A549 (cell line): ENCODE measurements around the gene MAGI2.

Source experiments
- JUN ChIP-seq, 2 experiments: fragments of >200 bp; sonication (Bioruptor Twin); formaldehyde crosslinking; IDR thresholded peaks; 2 replicates in 1 of 2; 3 replicates in 1 of 2; pipeline ENCODE4 v1.6.1; 2016 to 2017
- KDM1A ChIP-seq: fragments of 200-600 bp; sonication (generic); IDR thresholded peaks from 2 replicates; pipeline ENCODE4 v1.6.1; 2016; ENCODE audit warnings: low read depth, mild to moderate bottlenecking
- RAD21 ChIP-seq, 2 experiments: fragments of >200 bp in 1 of 2; sonication (Bioruptor Twin) in 1 of 2; formaldehyde crosslinking in 1 of 2; IDR thresholded peaks in 1 of 2; conservative IDR thresholded peaks in 1 of 2; 2 replicates in 1 of 2; 3 replicates in 1 of 2; pipeline ENCODE4 v1.6.1; 2012 to 2018; ENCODE audit warnings: inconsistent platforms in 1 of 2
- TF ChIP-seq, protein P1 (sequence below): fragments of >200 bp; sonication (Bioruptor Twin); formaldehyde crosslinking; IDR thresholded peaks from 3 replicates; pipeline ENCODE4 v1.5.1; 2016

DNA sequence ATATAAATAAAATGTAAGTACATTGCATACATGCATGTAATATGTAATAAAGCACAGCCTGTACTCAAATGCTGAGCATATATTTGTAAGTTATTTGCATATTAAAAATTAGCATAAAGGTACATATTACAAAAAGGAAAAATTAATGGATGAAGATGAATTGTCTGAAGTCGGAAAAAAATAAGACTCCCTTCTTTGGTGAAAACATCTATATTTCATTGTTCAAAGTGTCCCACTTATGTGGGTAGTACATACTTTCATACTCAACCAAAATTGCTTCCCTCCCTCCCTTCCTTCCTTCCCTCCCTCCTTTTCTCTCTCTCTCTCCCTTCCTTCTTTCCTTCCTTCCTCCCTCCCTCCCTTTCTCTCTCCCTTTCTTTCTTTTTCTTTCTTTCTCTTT, 498.1 kb downstream of the MAGI2 start:
- TF ChIP-seq, protein P1, sequence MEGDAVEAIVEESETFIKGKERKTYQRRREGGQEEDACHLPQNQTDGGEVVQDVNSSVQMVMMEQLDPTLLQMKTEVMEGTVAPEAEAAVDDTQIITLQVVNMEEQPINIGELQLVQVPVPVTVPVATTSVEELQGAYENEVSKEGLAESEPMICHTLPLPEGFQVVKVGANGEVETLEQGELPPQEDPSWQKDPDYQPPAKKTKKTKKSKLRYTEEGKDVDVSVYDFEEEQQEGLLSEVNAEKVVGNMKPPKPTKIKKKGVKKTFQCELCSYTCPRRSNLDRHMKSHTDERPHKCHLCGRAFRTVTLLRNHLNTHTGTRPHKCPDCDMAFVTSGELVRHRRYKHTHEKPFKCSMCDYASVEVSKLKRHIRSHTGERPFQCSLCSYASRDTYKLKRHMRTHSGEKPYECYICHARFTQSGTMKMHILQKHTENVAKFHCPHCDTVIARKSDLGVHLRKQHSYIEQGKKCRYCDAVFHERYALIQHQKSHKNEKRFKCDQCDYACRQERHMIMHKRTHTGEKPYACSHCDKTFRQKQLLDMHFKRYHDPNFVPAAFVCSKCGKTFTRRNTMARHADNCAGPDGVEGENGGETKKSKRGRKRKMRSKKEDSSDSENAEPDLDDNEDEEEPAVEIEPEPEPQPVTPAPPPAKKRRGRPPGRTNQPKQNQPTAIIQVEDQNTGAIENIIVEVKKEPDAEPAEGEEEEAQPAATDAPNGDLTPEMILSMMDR = no peak
- no peak for TF ChIP-seq JUN (IDR thresholded peaks at IDR 0.05)
- no peak for TF ChIP-seq KDM1A
- no peak for TF ChIP-seq RAD21 (conservative IDR thresholded peaks at IDR 0.05 in 1 of 2, IDR thresholded peaks at IDR 0.05 in 1 of 2)
